HG02981 (cell line): ENCODE measurements around the gene TMIGD1.
"Not testable (repeated sequence)": the region's sequence is repeated elsewhere in the genome, so short reads cannot be mapped to it uniquely, and the experiment has no call there.

Experiments
- ATAC-seq: cut with Tn5 transposase; IDR thresholded peaks from one replicate; pipeline ENCODE4 v1.9.1; 2021; ENCODE audit warnings: mild to moderate bottlenecking, moderate library complexity; ENCODE audit not compliant: unreplicated experiment

The TMIGD1 gene

DNA sequence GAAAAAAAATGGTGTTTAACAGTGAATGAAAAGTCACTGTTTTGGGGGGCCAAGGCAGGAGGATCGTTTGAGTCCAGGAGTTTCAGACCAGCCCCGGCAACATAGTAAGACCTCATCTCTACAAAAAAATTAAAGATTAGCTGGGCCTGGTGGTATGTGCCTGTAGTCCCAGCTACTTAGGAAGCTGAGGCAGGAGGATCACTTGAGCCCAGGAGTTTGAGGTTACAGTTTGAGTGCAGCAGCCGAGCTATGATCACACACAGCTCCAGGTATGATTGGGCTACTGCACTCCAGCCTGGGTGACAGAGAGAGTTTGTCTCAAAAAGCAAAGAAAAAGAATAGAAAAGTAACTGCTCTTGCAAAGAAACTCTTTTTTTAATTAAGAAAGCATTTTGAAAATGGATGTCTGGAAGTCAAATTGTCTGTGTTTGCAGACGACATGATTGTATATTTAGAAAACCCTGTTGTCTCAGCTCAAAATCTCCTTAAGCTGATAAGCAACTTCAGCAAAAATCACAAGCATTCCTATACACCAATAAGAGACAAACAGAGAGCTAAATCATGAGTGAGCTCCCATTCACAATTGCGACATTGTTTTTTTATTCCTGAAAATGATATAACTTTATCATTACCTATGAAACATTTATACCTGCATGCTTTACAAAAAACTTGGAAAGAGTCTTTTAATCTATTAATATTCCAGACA lies 24.4 kb upstream of the TMIGD1 start:
- no peak for ATAC-seq

DNA sequence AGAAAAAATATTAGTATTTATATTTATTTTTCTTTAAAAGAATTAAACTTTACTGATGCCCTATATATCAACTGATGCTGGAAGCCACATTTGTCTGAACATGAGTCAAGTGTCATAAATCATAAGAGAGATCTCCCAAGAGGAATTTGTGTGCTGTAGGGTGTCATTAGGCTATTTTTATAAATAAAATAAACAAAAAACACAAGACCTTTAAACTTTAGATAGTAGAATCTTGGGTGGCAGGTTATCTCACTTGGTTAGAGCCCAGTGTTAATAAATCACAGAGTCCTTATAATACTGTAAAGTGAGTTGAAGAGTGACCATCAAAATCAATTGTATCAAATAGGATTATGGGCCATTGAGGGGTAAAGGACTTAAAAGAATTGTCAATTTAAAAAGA lies 23.6 kb upstream of the TMIGD1 start:
- no peak for ATAC-seq

DNA sequence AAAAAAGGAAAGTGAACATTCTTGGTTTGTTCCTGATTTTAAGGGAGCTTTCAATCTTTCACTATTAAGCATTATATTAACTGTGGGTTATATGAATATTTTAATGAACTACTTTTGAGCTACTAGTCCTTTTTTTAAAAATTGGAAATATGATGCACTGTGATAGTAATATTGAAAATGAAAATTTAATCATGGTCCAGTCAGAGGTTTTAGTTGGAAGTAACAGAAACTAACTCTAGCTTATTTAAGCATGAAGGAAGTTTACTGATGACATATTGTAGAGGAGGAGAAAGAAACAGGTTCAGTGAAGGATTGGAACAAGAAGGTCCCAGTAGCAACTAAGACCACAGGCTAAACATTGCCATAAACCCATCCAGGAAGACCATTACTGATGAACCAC lies 20.8 kb upstream of the TMIGD1 start:
- no peak for ATAC-seq

DNA sequence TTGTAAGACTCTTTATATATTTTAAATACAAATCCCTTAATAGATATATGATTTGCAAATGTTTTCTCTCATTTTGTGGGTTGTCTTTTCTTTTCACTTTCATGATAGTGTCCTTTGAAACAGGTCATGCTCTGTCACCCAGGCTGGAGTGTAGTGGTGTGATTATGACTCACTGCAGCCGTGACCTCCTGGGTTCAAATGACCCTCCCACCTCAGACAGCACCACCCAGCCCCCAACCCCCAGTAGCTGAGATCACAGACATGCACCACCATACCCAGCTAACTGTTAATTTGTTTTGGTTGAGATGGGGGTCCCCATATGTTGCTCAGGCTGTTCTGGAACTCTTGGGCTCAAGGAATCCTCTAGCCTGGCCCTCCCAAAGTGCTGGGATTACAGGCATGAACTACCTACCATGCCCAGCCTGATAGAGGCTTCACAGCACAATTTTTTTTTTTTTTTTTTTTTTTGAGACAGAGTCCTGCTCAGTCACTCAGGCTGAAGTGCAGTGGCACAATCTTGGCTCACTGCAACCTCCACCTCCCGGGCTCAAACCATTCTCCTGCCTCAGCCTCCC lies 18.5 kb upstream of the TMIGD1 start:
- no peak for ATAC-seq

DNA sequence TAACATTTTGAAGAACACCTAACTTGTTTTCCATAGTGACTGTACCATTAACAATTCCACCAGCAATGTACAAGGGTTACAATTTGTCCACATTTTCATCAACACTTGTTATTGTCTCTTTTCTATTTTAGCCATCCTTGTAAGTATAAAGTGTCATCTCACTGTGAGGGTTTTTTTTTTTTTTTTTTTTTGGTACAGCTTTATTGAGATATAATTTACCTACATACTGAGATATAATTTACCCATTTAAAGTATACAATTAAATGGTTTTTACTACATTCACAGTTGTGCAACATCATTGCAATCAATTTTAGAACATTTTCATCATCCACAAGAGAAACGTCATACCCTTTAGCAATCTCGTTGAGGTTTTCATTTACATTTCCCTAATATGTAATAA lies 17.9 kb upstream of the TMIGD1 start:
- no peak for ATAC-seq

DNA sequence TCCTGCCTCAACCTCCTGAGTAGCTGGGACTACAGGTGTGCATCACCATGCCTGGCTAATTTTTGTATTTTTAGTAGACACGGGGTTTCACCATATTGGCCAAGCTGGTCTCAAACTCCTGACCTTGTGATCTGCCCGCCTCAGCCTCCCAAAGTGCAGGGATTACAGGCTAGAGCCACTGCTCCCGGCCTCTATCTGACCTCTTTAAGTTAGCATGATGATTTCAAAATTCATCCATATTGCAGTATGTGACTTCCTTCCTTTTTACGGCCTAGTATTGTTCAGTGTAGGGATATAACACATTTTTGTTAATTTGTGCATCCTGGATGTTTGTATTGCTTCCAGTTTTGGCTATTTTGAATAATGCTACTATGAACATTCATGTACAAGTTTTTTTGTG lies 17.4 kb upstream of the TMIGD1 start:
- ATAC-seq: not testable (repeated sequence)

DNA sequence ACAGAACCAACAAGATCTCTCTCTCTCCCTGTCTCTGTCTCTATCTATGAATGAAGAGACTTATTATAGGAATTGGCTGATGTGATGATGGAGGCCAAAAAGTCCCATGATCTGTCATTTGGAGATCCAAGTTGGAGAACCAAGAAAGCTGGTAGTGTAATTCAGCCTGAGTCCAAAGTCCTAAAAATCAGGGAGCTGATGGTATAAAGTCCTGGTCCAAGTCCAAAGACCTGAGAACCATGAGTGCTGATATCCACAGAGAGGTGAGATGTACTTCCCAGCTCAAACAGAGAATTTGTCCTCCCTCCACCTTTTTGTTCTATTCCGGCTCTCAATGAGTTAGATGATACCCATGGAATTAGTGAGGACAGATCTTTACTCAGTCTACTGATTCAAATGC lies 15.4 kb upstream of the TMIGD1 start:
- no peak for ATAC-seq

DNA sequence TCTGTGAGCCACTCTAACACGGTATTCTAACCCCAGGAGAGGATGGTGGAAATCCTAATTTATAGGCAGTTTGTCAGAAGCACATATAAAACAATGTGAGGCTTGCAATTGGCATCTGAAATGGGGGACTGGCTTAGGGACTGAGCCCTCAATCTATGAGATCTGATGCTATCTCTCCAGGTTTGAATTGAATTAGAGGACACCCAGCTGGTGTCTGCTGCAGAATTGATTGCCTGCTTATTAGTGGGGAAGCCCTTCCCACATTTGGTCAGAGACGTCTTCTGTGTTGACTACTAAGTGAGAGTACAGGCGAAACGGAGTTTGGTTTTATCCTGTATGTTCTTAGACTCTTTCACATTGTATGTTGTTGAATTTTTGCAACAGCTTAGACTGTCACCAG lies 13.6 kb upstream of the TMIGD1 start:
- ATAC-seq: no peak

DNA sequence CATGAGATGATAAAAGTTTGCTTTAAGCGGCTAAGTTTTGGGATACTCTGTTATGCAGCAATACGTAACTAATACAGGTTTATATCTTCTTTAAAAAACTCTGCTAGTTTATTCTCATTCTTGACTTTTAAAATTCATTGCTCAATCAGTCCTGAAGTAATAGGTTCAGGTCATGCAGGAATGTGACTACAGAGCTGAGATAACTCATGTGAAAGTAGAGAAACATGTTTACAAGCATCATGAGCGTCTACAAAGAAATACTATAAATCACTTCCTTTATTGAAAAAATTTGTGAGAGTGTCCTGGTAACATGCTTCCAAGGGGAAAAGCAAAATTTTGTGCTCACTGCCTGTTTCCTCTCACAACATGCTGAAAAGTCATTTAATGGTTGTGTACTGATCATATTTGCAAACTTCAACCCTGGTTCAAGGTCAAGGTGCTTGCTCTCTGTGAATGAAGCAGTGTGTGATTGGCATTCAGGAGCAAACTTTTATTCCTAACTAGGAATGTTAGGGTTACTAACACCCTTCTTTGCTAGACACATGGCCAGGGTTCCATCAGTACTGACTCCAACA lies 12.5 kb upstream of the TMIGD1 start:
- ATAC-seq: no peak

DNA sequence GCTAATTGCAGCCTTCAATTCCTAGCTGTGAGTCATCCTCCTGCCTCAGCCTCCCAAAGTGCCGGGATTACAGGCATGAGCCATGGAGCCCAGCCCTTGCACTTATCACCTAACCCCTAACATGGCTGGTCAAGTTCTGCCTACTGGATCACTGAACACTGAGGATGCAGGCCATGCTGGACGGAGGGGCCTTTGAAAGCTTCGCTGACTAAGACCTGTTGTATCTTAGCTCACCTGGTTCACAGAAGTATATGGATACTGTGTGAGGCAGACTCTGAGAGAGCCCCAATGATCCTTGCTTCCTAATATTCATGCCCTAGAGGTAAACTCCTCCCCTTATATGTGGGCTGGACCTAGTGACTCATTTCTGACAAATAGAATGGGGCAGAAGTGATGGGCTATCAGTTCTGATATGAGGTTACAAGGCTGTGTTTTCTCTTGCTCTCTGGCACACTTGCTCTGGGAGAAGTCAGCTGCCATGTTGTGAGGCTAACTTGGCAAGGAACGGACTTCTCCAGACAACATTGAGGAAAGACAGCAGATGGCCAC lies 11.7 kb upstream of the TMIGD1 start:
- ATAC-seq: no peak

DNA sequence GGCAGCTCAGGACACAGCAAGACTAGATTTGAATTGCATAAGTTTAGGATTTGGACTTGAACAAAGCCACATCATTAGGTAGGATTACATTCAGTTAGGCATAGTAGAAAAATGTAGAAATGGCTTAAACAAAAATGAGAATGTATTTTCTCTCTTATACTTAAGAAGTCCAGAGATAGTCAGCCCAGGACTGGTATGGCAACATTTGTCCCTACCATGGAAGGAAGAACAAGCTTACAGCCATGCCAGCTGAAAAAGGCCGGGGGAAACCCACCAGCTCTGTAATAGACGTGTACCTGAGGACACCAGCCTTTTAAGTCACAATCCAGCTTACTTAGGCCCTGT lies 11.2 kb upstream of the TMIGD1 start:
- ATAC-seq: no peak

DNA sequence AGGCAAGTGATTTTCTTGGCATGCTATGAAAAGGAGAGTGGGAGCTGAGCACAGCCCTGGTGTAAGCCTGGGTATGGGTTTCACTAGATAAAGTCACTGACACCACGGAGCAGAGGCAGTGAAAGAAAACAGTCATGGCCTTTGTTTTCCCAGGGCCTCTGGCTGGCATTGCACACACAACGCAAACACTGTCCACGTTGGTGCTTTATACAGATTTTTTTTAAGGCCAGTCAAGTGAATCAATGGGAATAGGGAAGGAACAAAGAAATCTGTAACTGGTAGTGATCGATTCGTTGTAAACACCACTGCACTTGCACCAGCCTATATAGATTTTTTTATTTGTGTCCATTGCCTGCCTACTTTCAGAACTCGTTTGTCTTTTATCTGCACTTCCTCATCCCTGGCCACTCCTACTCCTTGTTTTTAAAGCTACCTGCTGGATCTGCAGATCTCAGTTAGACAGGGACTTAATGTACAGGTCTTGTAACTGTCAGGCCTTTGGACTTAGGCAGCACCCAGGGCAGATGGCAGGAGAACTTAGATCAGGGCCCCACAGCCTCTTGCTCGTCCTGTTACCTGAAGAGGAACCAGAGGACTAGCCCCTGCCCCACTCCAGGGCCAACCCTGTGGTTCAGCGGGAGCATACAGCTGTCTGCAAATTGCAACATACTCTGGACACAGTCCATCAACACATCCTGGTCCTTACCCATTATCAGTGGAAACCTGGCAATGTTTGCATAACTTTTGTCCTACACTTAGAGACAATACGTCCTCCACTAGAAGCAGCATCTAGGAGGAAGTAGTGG lies 10.6 kb upstream of the TMIGD1 start:
- ATAC-seq: no peak

DNA sequence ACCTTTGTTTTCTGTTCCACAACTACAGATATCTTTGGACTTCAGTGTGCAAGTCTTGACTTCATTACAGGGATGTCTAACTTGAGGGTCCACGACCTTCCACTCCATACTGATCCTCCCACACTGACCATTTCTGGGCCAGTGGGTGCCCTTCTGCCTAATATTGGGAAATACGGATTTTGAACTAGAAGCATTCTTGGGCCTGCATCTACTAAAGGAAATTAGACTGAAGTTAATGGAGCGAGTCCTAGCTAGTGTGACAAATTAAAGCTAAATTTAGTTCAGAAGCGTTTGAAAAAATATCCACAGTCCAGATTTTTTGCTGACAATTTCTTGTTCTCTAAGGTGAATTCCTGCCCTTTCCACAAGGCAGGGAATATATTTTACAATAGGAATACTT lies 9.9 kb upstream of the TMIGD1 start:
- no peak for ATAC-seq

DNA sequence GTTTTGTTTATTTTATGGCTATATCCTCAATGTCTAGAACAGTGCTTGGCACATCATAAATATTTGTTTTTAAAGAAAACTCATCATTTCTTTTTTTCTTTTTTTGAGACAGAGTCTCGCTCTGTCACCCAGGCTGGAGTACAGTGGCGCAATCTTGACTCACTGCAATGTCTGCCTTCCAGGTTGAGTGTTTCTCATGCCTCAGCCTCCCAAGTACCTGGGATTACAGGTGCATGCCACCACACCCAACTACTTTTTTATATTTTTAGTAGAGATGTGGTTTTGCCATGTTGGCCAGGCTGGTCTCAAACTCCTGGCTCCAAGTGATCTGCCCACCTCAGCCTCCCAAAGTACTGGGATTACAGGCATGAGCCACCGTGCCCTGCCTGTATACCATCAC lies 9.4 kb upstream of the TMIGD1 start:
- ATAC-seq: not testable (repeated sequence)

DNA sequence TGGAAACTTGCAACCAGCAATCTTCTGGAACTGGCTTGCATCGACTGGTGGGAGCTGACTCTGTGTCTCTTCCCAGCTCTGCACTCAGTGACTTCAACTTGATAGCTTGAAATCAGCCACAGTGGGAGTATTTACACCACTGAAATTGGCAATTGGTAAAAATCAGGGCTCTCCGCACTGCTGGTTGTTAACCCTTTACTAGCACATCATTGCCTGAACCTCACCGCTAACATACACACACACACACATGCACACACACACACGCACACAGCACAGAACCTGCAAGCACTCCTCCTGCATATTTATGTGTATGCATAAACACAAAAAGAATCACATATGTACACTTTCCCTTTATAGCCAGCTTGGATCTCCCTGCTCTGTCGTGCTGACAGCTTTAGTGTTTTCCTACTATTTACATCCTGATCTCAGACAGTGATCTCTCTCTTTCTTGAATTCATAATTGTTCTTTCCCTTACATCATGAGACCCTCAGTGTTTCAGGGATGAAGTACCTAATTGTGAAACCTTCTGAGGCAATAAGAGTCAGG lies 7.9 kb upstream of the TMIGD1 start:
- ATAC-seq: no peak

DNA sequence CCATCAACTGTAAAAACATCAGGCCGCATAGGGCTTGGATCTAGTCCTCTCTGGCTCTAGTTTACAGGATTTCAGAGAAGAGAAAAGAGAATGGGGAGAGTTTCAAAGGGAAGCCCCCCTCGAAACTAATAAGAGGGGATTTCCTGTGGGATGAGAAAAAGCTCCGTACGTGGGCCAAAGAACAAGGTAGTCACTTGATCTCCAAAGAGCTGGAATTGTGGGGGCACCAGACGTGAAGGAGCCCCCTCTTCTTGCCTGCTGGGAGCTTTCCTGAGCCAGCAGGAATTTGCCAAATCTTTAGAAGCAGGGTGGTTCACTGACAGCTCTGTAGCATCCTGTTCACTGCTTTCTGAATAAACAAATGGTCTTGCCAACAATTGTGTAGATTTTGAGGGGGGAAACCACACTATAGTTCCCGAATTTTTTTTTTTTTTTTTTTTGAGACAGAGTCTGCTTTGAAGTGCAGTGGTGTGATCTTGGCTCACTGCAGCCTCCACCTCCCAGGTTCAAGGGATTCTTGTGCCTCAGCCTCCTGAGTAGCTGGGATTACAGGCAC lies 7.0 kb upstream of the TMIGD1 start:
- ATAC-seq: no peak

DNA sequence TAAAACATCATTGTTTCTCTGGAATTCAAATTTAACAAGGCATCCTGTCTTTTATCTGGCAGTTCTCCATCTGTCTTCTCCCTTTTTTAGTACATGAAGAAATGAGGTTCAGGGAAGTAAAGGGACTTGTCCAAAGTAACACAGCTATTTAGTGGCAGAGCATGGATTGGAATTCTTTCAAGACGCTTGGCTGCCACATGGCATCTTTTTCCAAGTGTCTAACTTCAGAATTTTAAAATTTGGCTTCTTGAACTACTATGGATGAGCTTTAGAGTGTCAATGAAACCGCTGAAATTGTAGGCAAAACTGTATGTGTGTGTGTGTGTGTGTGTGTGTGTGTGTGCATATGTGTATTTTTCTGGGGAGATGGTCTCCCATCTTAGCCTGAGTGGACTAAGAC lies 5.2 kb upstream of the TMIGD1 start:
- ATAC-seq: no peak

DNA sequence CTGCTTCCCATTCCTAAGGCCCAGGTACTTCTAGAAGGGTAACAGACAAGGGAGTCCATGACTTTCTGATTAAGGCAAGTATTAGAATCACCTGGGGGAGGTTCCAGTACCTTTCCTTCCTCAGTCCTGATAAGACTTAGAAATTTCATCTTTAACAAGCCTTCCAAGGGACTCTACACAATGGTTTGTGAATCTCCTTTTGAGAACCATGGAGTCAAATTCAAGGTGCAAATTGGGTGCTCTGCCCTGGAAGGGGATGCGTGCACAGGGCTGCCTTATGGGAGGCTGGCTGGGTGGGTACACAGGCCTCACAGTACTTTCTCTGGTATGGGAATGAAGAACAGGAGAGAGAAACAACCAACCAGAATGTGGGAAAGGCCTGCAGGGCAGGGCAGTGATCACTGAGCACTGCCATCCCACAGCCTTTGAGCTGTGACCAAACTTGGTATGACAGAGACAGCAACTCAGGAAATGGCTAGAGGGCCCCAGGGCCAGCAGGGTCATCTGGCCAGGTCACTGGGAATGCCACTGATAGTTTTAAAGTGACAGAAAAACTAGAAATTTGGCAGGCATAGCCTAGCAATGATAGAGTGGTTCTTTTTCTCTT lies 3.6 kb upstream of the TMIGD1 start:
- ATAC-seq: no peak

DNA sequence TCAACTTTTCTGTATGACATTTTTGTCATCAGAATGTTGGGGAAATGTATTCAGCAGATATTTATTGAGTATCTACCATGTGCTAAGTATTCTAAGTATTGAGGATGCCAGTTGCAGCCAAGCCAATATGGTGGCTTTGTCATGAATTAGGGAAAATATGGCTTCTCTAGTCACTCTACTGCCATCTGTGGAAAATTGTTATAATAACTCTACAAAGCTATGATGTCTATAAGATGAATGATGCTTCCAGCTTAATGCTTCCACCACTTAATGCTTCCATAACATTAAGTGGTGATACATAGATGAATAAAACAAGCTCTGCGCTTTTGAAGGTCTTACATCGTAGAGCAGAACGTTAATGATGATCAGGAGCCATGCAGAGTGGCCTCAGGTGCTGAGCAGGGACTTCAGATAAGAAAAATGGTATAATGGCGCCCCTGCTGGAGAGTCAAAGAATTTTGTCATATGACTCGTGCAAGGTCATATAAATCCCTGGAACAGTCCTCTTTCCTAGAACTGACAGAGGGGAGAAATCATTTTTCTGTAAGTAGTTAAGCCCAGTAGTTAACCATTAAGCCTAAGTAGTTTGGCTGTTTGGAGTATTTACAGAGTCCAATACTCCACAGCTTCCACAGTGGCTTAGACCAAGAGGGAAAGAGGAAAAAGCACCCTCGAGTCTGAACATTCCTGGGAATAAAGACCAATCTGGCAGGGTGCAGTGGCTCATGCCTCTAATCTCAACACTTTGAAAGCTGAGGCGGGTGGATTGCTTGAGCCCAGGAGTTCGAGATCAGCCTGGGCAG lies 2.7 kb upstream of the TMIGD1 start:
- no peak for ATAC-seq

DNA sequence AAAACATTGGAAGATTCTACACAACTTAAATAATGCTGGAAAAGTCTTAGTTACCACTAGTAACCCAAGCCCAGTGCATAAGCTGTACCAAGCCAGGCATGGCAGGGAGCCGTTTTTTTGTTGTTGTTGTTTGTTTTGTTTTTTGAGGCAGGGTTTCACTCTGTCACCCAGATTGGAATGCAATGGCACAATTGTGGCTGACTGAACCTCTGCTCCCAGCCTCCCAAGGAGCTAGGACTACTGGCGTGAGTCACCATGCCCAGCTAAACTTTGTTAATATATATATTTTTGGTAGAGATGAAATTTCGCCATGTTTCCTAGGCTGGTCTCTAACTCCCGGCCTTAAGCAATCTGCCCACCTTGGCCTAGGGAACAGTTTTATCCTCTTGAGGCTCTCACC lies 564 bp upstream of the TMIGD1 start:
- no peak for ATAC-seq
